ENCODE results near the gene COBLL1. TPM values are rescaled to one million over a fixed set of nuclear protein-coding genes. Genes with fewer than 3 reads are reported as not detected.

Gene COBLL1
- total and polyA plus RNA-seq, 2 experiments from 2014 or later = 87.3 to 146 TPM

DNA sequence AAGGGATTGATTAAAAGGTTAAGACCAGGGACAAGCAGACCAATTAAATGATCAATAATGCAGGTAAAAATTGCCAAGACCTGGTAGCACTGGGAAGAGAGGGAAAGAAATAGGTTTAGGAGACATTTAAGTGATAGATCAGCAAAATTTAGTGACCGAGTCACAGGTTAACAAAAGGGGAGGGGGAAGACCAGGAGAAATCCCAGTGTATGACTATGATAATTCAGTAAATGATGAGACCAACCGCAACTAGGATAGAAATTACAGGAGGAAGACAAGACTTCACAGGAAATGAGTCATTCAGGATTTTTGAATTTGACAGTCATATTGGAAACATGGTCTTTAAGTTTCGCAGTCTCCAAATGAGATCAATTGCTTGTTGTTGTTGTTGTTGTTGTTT is 62.9 kb downstream of the COBLL1 start:
- TF ChIP-seq, protein P1, sequence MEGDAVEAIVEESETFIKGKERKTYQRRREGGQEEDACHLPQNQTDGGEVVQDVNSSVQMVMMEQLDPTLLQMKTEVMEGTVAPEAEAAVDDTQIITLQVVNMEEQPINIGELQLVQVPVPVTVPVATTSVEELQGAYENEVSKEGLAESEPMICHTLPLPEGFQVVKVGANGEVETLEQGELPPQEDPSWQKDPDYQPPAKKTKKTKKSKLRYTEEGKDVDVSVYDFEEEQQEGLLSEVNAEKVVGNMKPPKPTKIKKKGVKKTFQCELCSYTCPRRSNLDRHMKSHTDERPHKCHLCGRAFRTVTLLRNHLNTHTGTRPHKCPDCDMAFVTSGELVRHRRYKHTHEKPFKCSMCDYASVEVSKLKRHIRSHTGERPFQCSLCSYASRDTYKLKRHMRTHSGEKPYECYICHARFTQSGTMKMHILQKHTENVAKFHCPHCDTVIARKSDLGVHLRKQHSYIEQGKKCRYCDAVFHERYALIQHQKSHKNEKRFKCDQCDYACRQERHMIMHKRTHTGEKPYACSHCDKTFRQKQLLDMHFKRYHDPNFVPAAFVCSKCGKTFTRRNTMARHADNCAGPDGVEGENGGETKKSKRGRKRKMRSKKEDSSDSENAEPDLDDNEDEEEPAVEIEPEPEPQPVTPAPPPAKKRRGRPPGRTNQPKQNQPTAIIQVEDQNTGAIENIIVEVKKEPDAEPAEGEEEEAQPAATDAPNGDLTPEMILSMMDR (IDR thresholded peaks at IDR 0.05; ENCODE audit: poor library complexity) = no peak
- TF ChIP-seq EZH2 (IDR thresholded peaks at IDR 0.05; ENCODE audit: borderline replicate concordance) = no peak
- Histone ChIP-seq H3K27ac (no peak overlapping the region), H3K36me3 (replicated peaks; ENCODE audit: insufficient read depth, low read depth) (no peaks in the 10 kb centered on the region), H3K4me3 (no peak overlapping the region), H2AFZ (no peak overlapping the region), H3K9me3 (ENCODE audit: low read depth) (no peaks in the 10 kb centered on the region), H3K9me2 (replicated peaks; ENCODE audit: insufficient read depth) (no peaks in the 10 kb centered on the region), H3K27me3 (no peaks in the 10 kb centered on the region), H3K4me2 (no peak overlapping the region), H3K4me1 (ENCODE audit: insufficient read depth) (peaks cover 26% of the 10 kb centered on the region), H3K79me2 (peaks cover 91% of the 10 kb centered on the region), H4K20me1 (ENCODE audit: insufficient read depth, poor library complexity, severe bottlenecking) (no peaks in the 10 kb centered on the region)
- DNase-seq (ENCODE audit: low spot score) = no peak
- 95% methylated on average over 3 of the region's 3 CpGs for WGBS (ENCODE audit: low lambda C conversion rate, missing lambda C conversion rate)

DNA sequence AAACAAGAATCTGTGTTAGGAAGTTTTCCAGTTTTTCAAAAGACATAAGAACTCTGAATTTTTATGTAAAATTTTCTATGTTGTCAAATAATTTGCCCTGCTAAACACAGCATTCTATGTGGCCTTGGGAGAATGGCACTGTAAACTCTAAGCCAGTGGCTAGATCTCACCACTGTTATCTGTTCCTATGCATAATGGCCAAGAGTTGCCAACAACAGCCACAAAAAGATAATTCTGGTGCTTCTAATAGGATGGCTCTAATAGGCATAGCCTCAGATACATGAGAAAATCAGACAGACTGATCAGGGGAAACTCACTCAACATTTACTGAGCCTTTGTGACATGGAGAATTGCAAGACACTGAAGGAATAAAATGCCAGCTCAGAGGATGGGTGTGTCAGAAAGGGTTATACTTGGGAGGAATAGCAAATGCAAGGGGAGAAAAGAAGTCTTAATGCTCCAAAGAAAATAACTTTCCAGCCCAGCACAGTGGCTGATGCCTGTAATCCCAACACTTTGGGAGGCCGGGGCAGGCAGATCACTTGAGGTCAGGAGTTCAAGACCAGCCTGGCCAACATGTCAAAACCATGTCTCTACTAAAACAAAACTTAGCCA is 63.7 kb downstream of the COBLL1 start:
- Histone ChIP-seq H3K79me2 (peaks cover 91% of the 10 kb centered on the region), H3K9me3 (ENCODE audit: low read depth) (no peaks in the 10 kb centered on the region), H3K9me2 (replicated peaks; ENCODE audit: insufficient read depth) (no peaks in the 10 kb centered on the region), H3K27me3 (no peaks in the 10 kb centered on the region), H2AFZ (no peak overlapping the region), H3K4me2 (no peak overlapping the region), H4K20me1 (ENCODE audit: insufficient read depth, poor library complexity, severe bottlenecking) (no peaks in the 10 kb centered on the region), H3K27ac (no peak overlapping the region), H3K36me3 (replicated peaks; ENCODE audit: insufficient read depth, low read depth) (no peaks in the 10 kb centered on the region), H3K4me3 (no peak overlapping the region), H3K4me1 (ENCODE audit: insufficient read depth) (peaks cover 26% of the 10 kb centered on the region)
- no peak for DNase-seq (ENCODE audit: low spot score)
- WGBS (ENCODE audit: low lambda C conversion rate, missing lambda C conversion rate) = 82% methylated on average over 1 of the region's 1 CpG
- TF ChIP-seq, protein P1 (IDR thresholded peaks at IDR 0.05; ENCODE audit: poor library complexity) = no peak
- TF ChIP-seq EZH2phosphoT487 (IDR thresholded peaks at IDR 0.05; ENCODE audit: low read depth, severe bottlenecking, unreplicated experiment) (no peak), EZH2 (IDR thresholded peaks at IDR 0.05; ENCODE audit: borderline replicate concordance) (no peak)

DNA sequence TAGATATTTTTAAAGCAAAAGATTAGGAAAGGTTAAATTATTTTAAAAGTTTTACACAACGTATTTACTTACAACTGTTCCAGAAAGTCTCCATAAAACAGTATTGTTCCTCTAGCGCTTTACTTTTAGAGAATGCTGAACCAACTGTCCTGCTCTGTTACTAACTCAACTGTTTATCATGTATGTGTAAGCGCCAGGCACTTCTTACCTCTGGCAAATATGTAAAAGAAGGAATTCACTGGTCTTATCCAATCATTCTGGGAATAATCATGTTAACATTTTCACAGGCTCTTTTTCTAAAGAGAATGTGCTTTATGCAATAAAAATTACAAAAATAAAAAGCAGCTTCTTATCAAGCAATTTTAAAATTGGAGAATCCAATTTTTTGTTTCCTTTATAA is 68.0 kb downstream of the COBLL1 start:
- Histone ChIP-seq H3K4me3 (no peak overlapping the region), H3K4me2 (peak overlapping the region; percentile 30), H3K27ac (peak overlapping the region; percentile 31), H3K79me2 (peaks cover 95% of the 10 kb centered on the region), H3K9me3 (ENCODE audit: low read depth) (no peaks in the 10 kb centered on the region), H4K20me1 (ENCODE audit: insufficient read depth, poor library complexity, severe bottlenecking) (peaks cover 7% of the 10 kb centered on the region), H2AFZ (no peak overlapping the region), H3K27me3 (no peaks in the 10 kb centered on the region), H3K9me2 (replicated peaks; ENCODE audit: insufficient read depth) (no peaks in the 10 kb centered on the region), H3K36me3 (replicated peaks; ENCODE audit: insufficient read depth, low read depth) (no peaks in the 10 kb centered on the region), H3K4me1 (ENCODE audit: insufficient read depth) (peaks cover 6% of the 10 kb centered on the region)
- no peak for TF ChIP-seq EZH2phosphoT487 (IDR thresholded peaks at IDR 0.05; ENCODE audit: low read depth, severe bottlenecking, unreplicated experiment)
- no peak for TF ChIP-seq EZH2 (IDR thresholded peaks at IDR 0.05; ENCODE audit: borderline replicate concordance)
- TF ChIP-seq, protein P1 (IDR thresholded peaks at IDR 0.05; ENCODE audit: poor library complexity) = no peak
- DNase-seq (ENCODE audit: low spot score) = no peak
- 74% methylated on average over 3 of the region's 3 CpGs for WGBS (ENCODE audit: low lambda C conversion rate, missing lambda C conversion rate)

Data from hepatocyte (in vitro differentiated cells).